SU-DHL-6 (cell line): ENCODE measurements around the gene AMDHD2.

Source experiments
- H2AFZ ChIP-seq: fragments of 200-600 bp; sonication (generic); 2 replicates; pipeline ENCODE4 v1.6.1; 2014; ENCODE audit warnings: low read depth, mild to moderate bottlenecking, moderate library complexity, mixed read lengths, antibody characterized with exemption, low read length; ENCODE audit not compliant: severe bottlenecking
- H3F3A ChIP-seq: fragments of 200-600 bp; shearing (Covaris generic); 2 replicates; pipeline ENCODE4 v1.6.0; 2016; ENCODE audit warnings: antibody characterized with exemption, mild to moderate bottlenecking; ENCODE audit not compliant: insufficient read depth
- H3K27ac ChIP-seq: fragments of 200-600 bp; sonication (generic); 2 replicates; pipeline ENCODE4 v1.5.1; 2016; ENCODE audit warnings: low read depth, mild to moderate bottlenecking, low read length, moderate library complexity, mixed read lengths
- H3K27me3 ChIP-seq: fragments of 200-600 bp; sonication (generic), shearing (Covaris generic); 2 replicates; pipeline ENCODE4 v1.6.0; 2014; ENCODE audit warnings: mild to moderate bottlenecking, low read length
- H3K36me3 ChIP-seq: fragments of 200-600 bp; sonication (generic); 2 replicates; pipeline ENCODE4 v1.6.1; 2014; ENCODE audit warnings: mild to moderate bottlenecking, low read length, mixed read lengths
- H3K4me2 ChIP-seq: fragments of 300-600, 200-600 bp; shearing (Covaris generic), sonication (generic); 2 replicates; pipeline ENCODE4 v1.6.0; 2014; ENCODE audit warnings: low read length, low read depth, mild to moderate bottlenecking; ENCODE audit not compliant: poor library complexity, severe bottlenecking
- H3K4me3 ChIP-seq: fragments of 200-600 bp; sonication (generic); 2 replicates; pipeline ENCODE4 v1.5.1; 2014; ENCODE audit warnings: antibody characterized with exemption, low read length, mild to moderate bottlenecking, mixed read lengths; ENCODE audit not compliant: insufficient read depth, poor library complexity, severe bottlenecking
- H3K79me2 ChIP-seq: fragments of 200-600 bp; sonication (generic); 2 replicates; pipeline ENCODE4 v1.6.1; 2014; ENCODE audit warnings: mild to moderate bottlenecking, low read length, moderate library complexity; ENCODE audit not compliant: insufficient read depth
- H3K9ac ChIP-seq: fragments of 200-600 bp; sonication (generic); 2 replicates; pipeline ENCODE4 v1.7.0; 2014; ENCODE audit warnings: mild to moderate bottlenecking, low read length
- H3K9me2 ChIP-seq: fragments of 200-600 bp; sonication (generic); replicated peaks from 2 replicates; pipeline ENCODE4 v1.6.1; 2014; ENCODE audit warnings: low read length; ENCODE audit not compliant: insufficient read depth
- H3K9me3 ChIP-seq: fragments of 200-600 bp; sonication (generic); 2 replicates; pipeline ENCODE4 v1.6.1; 2014; ENCODE audit warnings: low read length, mixed read lengths; ENCODE audit not compliant: insufficient read depth
- H4K20me1 ChIP-seq: fragments of 200-600 bp; sonication (generic); 2 replicates; pipeline ENCODE4 v1.6.1; 2014; ENCODE audit warnings: low read depth, mild to moderate bottlenecking, antibody characterized with exemption, low read length, moderate library complexity, mixed read lengths
- EZH2phosphoT487 ChIP-seq: fragments of 200-600 bp; sonication (generic), shearing (Covaris generic); conservative IDR thresholded peaks from 2 replicates; pipeline ENCODE4 v1.6.1; 2018; ENCODE audit warnings: mild to moderate bottlenecking, antibody characterized with exemption, low read length, moderate library complexity, mixed read lengths
- TF ChIP-seq, protein P1 (sequence below): fragments of 200-600 bp; sonication (generic); IDR thresholded peaks from one replicate; pipeline ENCODE4 v1.5.1; 2017; ENCODE audit warnings: antibody characterized with exemption, mild to moderate bottlenecking, low read length, moderate library complexity; ENCODE audit not compliant: insufficient read depth, poor library complexity, severe bottlenecking

AMDHD2 gene

DNA sequence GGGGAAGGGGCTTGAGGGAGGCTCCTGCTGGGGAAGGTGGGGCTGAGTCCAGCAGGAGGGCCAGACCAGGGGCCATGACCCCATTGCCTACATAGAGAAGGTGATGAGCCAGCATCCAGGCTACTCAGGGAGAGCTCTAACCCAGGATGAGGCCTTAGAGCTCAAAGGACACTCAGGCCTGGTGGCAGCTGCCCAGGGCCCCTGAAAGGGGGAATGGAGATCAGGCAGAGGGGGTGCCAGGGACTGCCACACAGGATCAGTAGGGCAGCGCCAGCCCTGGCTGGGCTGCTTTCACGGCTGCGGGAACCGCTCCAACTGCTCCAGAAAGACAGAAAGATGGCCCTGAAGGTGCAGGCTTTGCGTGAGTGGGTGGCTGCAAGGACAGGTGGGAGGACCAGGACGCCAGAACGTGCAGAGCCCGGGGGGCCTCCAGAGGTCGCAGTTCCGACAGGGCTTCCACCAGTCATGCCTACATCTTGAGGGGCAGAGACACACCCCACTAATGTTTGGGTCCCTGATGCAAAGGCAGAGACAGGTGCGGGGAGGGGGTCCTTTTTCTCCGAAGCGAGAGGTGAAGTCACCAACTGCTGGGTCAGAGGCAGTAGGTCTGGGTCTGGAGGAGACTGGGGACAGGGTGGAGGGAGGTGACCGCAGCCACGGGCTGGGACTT, 7.3 kb upstream of the AMDHD2 start:
- Histone ChIP-seq H3F3A (0 out of 2 replicates have a peak, but pooled peaks cover 3% of the 10 kb centered on the region), H3K36me3 (no peaks in the 10 kb centered on the region), H3K4me2 (peak overlapping the region; percentile 90), H3K4me3 (peak overlapping the region; percentile 97), H3K27ac (peak overlapping the region; percentile 87), H3K9me3 (no peaks in the 10 kb centered on the region), H3K9me2 (no peaks in the 10 kb centered on the region), H2AFZ (peak overlapping the region; percentile 82), H4K20me1 (no peaks in the 10 kb centered on the region), H3K27me3 (no peaks in the 10 kb centered on the region), H3K79me2 (peaks cover 40% of the 10 kb centered on the region), H3K9ac (peak overlapping the region; percentile 95)
- TF ChIP-seq, protein P1, sequence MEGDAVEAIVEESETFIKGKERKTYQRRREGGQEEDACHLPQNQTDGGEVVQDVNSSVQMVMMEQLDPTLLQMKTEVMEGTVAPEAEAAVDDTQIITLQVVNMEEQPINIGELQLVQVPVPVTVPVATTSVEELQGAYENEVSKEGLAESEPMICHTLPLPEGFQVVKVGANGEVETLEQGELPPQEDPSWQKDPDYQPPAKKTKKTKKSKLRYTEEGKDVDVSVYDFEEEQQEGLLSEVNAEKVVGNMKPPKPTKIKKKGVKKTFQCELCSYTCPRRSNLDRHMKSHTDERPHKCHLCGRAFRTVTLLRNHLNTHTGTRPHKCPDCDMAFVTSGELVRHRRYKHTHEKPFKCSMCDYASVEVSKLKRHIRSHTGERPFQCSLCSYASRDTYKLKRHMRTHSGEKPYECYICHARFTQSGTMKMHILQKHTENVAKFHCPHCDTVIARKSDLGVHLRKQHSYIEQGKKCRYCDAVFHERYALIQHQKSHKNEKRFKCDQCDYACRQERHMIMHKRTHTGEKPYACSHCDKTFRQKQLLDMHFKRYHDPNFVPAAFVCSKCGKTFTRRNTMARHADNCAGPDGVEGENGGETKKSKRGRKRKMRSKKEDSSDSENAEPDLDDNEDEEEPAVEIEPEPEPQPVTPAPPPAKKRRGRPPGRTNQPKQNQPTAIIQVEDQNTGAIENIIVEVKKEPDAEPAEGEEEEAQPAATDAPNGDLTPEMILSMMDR, result peak; percentile 35
- no peak for TF ChIP-seq EZH2phosphoT487

DNA sequence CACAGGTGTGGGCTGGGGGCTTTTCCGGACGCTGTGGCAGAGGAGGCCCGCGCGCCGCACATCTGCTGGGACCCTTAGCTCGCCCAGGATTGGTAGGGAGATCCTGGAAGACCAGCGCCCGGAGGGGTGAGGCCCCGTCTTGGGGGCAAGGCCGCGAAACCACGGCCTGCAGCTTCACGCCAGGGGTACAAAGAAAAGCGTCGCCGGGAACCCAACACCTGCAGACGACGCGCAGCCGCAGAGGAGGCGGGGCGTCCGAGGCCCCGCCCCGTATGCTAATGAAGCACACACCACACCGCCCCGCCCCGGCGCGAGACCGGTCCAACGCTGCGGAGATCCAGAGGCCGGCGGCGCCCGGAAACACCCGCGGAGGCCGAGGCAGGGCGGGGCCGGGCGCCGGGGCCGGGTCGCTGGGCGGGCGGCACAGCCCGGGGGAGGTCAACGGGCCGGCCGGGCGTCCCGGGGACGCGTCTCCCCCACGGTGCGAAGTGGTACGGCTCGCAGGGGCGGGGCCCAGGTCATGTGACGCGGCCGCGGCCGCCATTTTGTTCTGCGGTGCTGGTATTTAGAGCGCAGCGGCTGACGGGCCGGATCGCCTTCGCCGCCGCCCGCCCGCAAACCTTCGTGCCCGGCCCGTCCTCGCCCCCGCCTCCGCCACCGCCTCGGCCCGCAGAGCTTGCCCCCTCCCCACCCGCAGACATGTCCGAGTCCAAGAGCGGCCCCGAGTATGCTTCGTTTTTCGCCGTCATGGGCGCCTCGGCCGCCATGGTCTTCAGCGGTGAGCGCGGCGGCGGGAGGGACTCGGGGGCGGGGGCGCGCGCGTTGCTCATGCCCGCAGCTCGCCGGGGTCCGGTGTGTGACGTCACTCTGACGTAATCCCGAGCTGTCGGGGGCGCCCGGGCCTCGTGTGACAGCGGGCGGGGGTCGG, 6.5 kb upstream of the AMDHD2 start, which contains the start of gene ATP6V0C:
Gene ATP6V0C (plus strand): TSS at position 548 of the 928 bp plus-strand sequence. CDS start 152 bp downstream, at position 700.
- Histone ChIP-seq H3K4me3 (peak within 1 kb of the TSS; percentile 97), H3K9me2 (no peaks in the 10 kb centered on the region), H4K20me1 (no peaks in the 10 kb centered on the region), H3K9ac (peak within 1 kb of the TSS; percentile 95), H3K79me2 (peaks cover 48% of the 10 kb centered on the region), H3K9me3 (no peaks in the 10 kb centered on the region), H3K27ac (peak within 1 kb of the TSS; percentile 87), H3K27me3 (no peaks in the 10 kb centered on the region), H3F3A (0 out of 2 replicates have a peak, but pooled peaks cover 3% of the 10 kb centered on the region), H3K4me2 (peak within 1 kb of the TSS; percentile 90), H3K36me3 (no peaks in the 10 kb centered on the region), H2AFZ (peak within 1 kb of the TSS; percentile 82)
- TF ChIP-seq, protein P1, result no peak
- no peak for TF ChIP-seq EZH2phosphoT487

GRCh38 chr16:2514333-2515179, 5.6 kb upstream of the AMDHD2 start:
- Histone ChIP-seq H3F3A (0 out of 2 replicates have a peak, but pooled peaks cover 3% of the 10 kb centered on the region), H3K9me3 (no peaks in the 10 kb centered on the region), H3K4me3 (peak overlapping the region; percentile 97), H3K27me3 (no peaks in the 10 kb centered on the region), H3K79me2 (peaks cover 56% of the 10 kb centered on the region), H3K9ac (peak overlapping the region; percentile 95), H4K20me1 (no peaks in the 10 kb centered on the region), H2AFZ (no peak overlapping the region), H3K36me3 (no peaks in the 10 kb centered on the region), H3K27ac (peak overlapping the region; percentile 87), H3K9me2 (no peaks in the 10 kb centered on the region), H3K4me2 (peak overlapping the region; percentile 90)
- TF ChIP-seq, protein P1, result no peak
- no peak for TF ChIP-seq EZH2phosphoT487
